Esophagus (tissue), 2 donors: ENCODE data around the gene CLP1. TPM values are rescaled to one million over a fixed set of nuclear protein-coding genes. Genes with fewer than 3 reads are reported as not detected.

Source experiments
- H3K27ac ChIP-seq, 2 donors: one replicate each; pipeline ENCODE4 v1.5.1; 2013; ENCODE audit warnings: low read depth in 2 of 2, mild to moderate bottlenecking in 2 of 2, inconsistent platforms in 1 of 2, low read length in 1 of 2, moderate library complexity in 1 of 2
- H3K27me3 ChIP-seq, 2 donors: one replicate each; pipeline ENCODE4 v1.6.1; 2013; ENCODE audit warnings: low read length in 2 of 2, control low read depth in 1 of 2, mild to moderate bottlenecking in 1 of 2; ENCODE audit not compliant: insufficient read depth in 2 of 2, control insufficient read depth in 1 of 2
- H3K36me3 ChIP-seq, 2 donors: one replicate each; pipeline ENCODE4 v1.6.1; 2013; ENCODE audit warnings: low read length in 1 of 2; ENCODE audit not compliant: control insufficient read depth in 2 of 2, insufficient read depth in 2 of 2
- H3K4me1 ChIP-seq, 2 donors: one replicate each; pipeline ENCODE4 v1.6.1; 2013; ENCODE audit warnings: low read length in 1 of 2; ENCODE audit not compliant: control insufficient read depth in 2 of 2, insufficient read depth in 2 of 2
- H3K4me3 ChIP-seq, 2 donors: one replicate each; pipeline ENCODE4 v1.5.1; 2013; ENCODE audit warnings: low read length in 2 of 2, mild to moderate bottlenecking in 2 of 2, low read depth in 1 of 2, moderate library complexity in 1 of 2
- H3K9me3 ChIP-seq, 2 donors: one replicate each; pipeline ENCODE4 v1.6.1; 2013; ENCODE audit warnings: mild to moderate bottlenecking in 2 of 2, low read depth in 1 of 2, low read length in 1 of 2, moderate library complexity in 1 of 2; ENCODE audit not compliant: control insufficient read depth in 2 of 2, insufficient read depth in 1 of 2
- WGBS, 2 donors: extraction: QIAGEN DNeasy Blood & Tissue Kit; methylation state at CpG; one replicate each; pipeline ENCODE4 v1.1.7; 2013; 5-methylcytosine and 5-hydroxymethylcytosine counted together
- polyA plus RNA-seq, 2 donors: library from polyadenylated mRNA; stranded (reverse); fragments of 200-250 nt; gene quantifications; one replicate each; pipeline ENCODE4 v1.2.3, GENCODE V29; 2013
- donor health status: healthy with polysubstance abuse.
- donor health status: Bipolar disorder and iron deficiency.

Gene CLP1
- polyA plus RNA-seq, 2 donors: 4.4 to 11.4 TPM

- Histone ChIP-seq H3K9me3 (no peaks in the 10 kb centered on the region), H3K27ac (no peak overlapping the region)
These were observed 4.4 kb upstream of the CLP1 start for GRCh38 chr11:57653163-57653562.

GRCh38 chr11:57656885-57657193 is 723 bp upstream of the CLP1 start:
- H3K9me3 ChIP-seq: no peaks in the 10 kb centered on the region
- H3K27ac ChIP-seq: peak overlapping the region; percentile 93 to 95
- 14 to 15% methylated on average over 5 of the region's 5 CpGs for WGBS, 2 donors
- H3K36me3 ChIP-seq: peaks cover 12 to 15% of the 10 kb centered on the region in 2 donors
- peak overlapping the region in 1 of 2 donors; percentile 85 for H3K4me3 ChIP-seq
- H3K4me1 ChIP-seq: no peaks in the 10 kb centered on the region
- no peaks in the 10 kb centered on the region for H3K27me3 ChIP-seq

More at GRCh38 chr11:57653163-57653562, 4.4 kb upstream of the CLP1 start:
- Histone ChIP-seq H3K4me3 (no peak overlapping the region), H3K27me3 (peaks cover 0 to 8% of the 10 kb centered on the region in 2 donors), H3K4me1 (peaks cover 3 to 7% of the 10 kb centered on the region in 2 donors), H3K36me3 (no peaks in the 10 kb centered on the region)
- WGBS, 2 donors: 41 to 57% methylated on average over 3 of the region's 3 CpGs

- Histone ChIP-seq H3K36me3 (peaks cover 12 to 15% of the 10 kb centered on the region in 2 donors), H3K4me3 (peak overlapping the region; percentile 73 to 85), H3K27me3 (no peaks in the 10 kb centered on the region), H3K4me1 (no peaks in the 10 kb centered on the region), H3K9me3 (no peaks in the 10 kb centered on the region), H3K27ac (peak overlapping the region; percentile 57 to 85)
- WGBS, 2 donors: 0 to 1% methylated on average over 8 of the region's 8 CpGs
These were observed 430 bp downstream of the CLP1 start for GRCh38 chr11:57658023-57658361.

GRCh38 chr11:57659669-57660068 is 2.1 kb downstream of the CLP1 start:
- H3K27ac ChIP-seq: no peak overlapping the region
- no peaks in the 10 kb centered on the region for H3K27me3 ChIP-seq
- 95 to 98% methylated on average over 14 of the region's 14 CpGs for WGBS, 2 donors
- no peak overlapping the region for H3K4me3 ChIP-seq
- H3K4me1 ChIP-seq: no peaks in the 10 kb centered on the region
- no peaks in the 10 kb centered on the region for H3K9me3 ChIP-seq
- H3K36me3 ChIP-seq: peaks cover 12 to 15% of the 10 kb centered on the region in 2 donors

GRCh38 chr11:57662893-57663292 is 5.3 kb downstream of the CLP1 start:
- no peaks in the 10 kb centered on the region for H3K27me3 ChIP-seq
- H3K36me3 ChIP-seq: peaks cover 12 to 15% of the 10 kb centered on the region in 2 donors
- H3K9me3 ChIP-seq: no peaks in the 10 kb centered on the region
- WGBS, 2 donors: 62 to 63% methylated on average over 4 of the region's 4 CpGs
- H3K4me1 ChIP-seq: no peaks in the 10 kb centered on the region
- H3K27ac ChIP-seq: no peak overlapping the region
- H3K4me3 ChIP-seq: no peak overlapping the region

- Histone ChIP-seq H3K27ac (no peak overlapping the region), H3K27me3 (no peaks in the 10 kb centered on the region), H3K4me1 (no peaks in the 10 kb centered on the region), H3K9me3 (no peaks in the 10 kb centered on the region), H3K4me3 (no peak overlapping the region), H3K36me3 (peaks cover 12 to 15% of the 10 kb centered on the region in 2 donors)
- WGBS, 2 donors: 75 to 84% methylated on average over 9 of the region's 9 CpGs
These were observed 6.4 kb downstream of the CLP1 start for GRCh38 chr11:57663975-57664374.

- 0% methylated on average over 29 of the region's 29 CpGs for whole genome bisulfite sequencing, 2 donors
- H3K9me3 ChIP-seq: no peaks in the 10 kb centered on the region
- H3K36me3 ChIP-seq: peaks cover 0 to under 1% of the 10 kb centered on the region in 2 donors
- H3K4me1 ChIP-seq: no peaks in the 10 kb centered on the region
- peak overlapping the region; percentile 99 to 100 for H3K27ac ChIP-seq
- no peaks in the 10 kb centered on the region for H3K27me3 ChIP-seq
- H3K4me3 ChIP-seq: peak overlapping the region; percentile 86 to 99
These were observed 9.7 kb downstream of the CLP1 start for GRCh38 chr11:57667117-57667735.

- H3K4me1 ChIP-seq: no peaks in the 10 kb centered on the region
These were observed 10.3 kb downstream of the CLP1 start, which contains the start of gene ZDHHC5 for GRCh38 chr11:57667736-57668433. ZDHHC5 (plus strand) TSS chr11:57668114; CDS start chr11:57673091, 4,977 bp downstream.

GRCh38 chr11:57668434-57668782 is 10.8 kb downstream of the CLP1 start:
- Histone ChIP-seq H3K4me3 (peak overlapping the region; percentile 86 to 99), H3K4me1 (no peaks in the 10 kb centered on the region), H3K27me3 (no peaks in the 10 kb centered on the region), H3K36me3 (peaks cover 2 to 6% of the 10 kb centered on the region in 2 donors), H3K9me3 (no peaks in the 10 kb centered on the region), H3K27ac (peak overlapping the region; percentile 99 to 100)
- 0 to 1% methylated on average over 27 to 31 of the region's 31 CpGs for WGBS, 2 donors

More at GRCh38 chr11:57667736-57668433, 10.3 kb downstream of the CLP1 start, which contains the start of gene ZDHHC5:
- H3K27ac ChIP-seq: peak within 1 kb of the TSS; percentile 99 to 100
- H3K36me3 ChIP-seq: peaks cover 2 to 4% of the 10 kb centered on the region in 2 donors
- H3K9me3 ChIP-seq: no peaks in the 10 kb centered on the region
- WGBS, 2 donors: 0 to 1% methylated on average over 93 to 96 of the region's 96 CpGs
- no peaks in the 10 kb centered on the region for H3K27me3 ChIP-seq
- H3K4me3 ChIP-seq: peak within 1 kb of the TSS; percentile 86 to 99

GRCh38 chr11:57674251-57674650 is 16.7 kb downstream of the CLP1 start:
- H3K4me1 ChIP-seq: no peaks in the 10 kb centered on the region
- H3K4me3 ChIP-seq: no peak overlapping the region
- H3K27ac ChIP-seq: peak overlapping the region in 1 of 2 donors; percentile 83
- no peaks in the 10 kb centered on the region for H3K27me3 ChIP-seq
- no peaks in the 10 kb centered on the region for H3K9me3 ChIP-seq
- peaks cover 2 to 6% of the 10 kb centered on the region in 2 donors for H3K36me3 ChIP-seq
